Fibroblast of the aortic adventitia (primary cell): ENCODE results near the gene ZNF841. TPM values are rescaled to one million over a fixed set of nuclear protein-coding genes. Genes with fewer than 3 reads are reported as not detected.

ENCODE experiments used
- DNase-seq: peaks from one replicate; pipeline ENCODE4 v3.0.0-alpha.2; 2010; ENCODE audit warnings: low read depth
- H3K4me3 ChIP-seq: 2 replicates; pipeline ENCODE4 v1.5.1; 2011; ENCODE audit warnings: low read depth, mild to moderate bottlenecking, control low read depth, low read length, moderate library complexity
- CTCF ChIP-seq: IDR thresholded peaks from 2 replicates; pipeline ENCODE4 v1.5.1; 2011; ENCODE audit warnings: mild to moderate bottlenecking, low read length, control low read depth, inconsistent platforms; ENCODE audit not compliant: insufficient read depth
- total RNA-seq: library from RNA; depleted of rRNA; stranded (reverse); fragments of >200 nt; gene quantifications from 2 replicates; pipeline ENCODE4 v1.2.3, GENCODE V29; 2012; ENCODE audit warnings: low replicate concordance

The ZNF841 gene
- 26.0 and 28.9 TPM in 2 replicates for total RNA-seq

- no peak for TF ChIP-seq CTCF
- peak within 1 kb of the TSS; percentile 95 for H3K4me3 ChIP-seq
- peak; percentile 94 for DNase-seq
Observed at GRCh38 chr19:52095172-52096014, at the start of gene ZNF841. ZNF841 (minus strand) TSS chr19:52095765; CDS start chr19:52084801, 10,964 bp downstream.

- no peak for TF ChIP-seq CTCF
- H3K4me3 ChIP-seq, result no peak overlapping the region
- DNase-seq, result no peak
Observed at GRCh38 chr19:52142001-52142595, 46.5 kb upstream of the ZNF841 start.

- no peak overlapping the region for H3K4me3 ChIP-seq
- TF ChIP-seq CTCF, result no peak
- no peak for DNase-seq
Observed at GRCh38 chr19:52141203-52141602, 45.6 kb upstream of the ZNF841 start.

- DNase-seq, result no peak
- peak overlapping the region; percentile 40 for H3K4me3 ChIP-seq
- TF ChIP-seq CTCF, result no peak
Observed at GRCh38 chr19:52140032-52140710, 44.6 kb upstream of the ZNF841 start.

- DNase-seq, result peak; percentile 94
- peak within 1 kb of the TSS; percentile 98 for H3K4me3 ChIP-seq
- peak; percentile 74 for TF ChIP-seq CTCF
Observed at GRCh38 chr19:52139252-52140031, 43.9 kb upstream of the ZNF841 start, which contains the start of gene ZNF616. ZNF616 (minus strand) TSS chr19:52139938; CDS start chr19:52130512, 9,426 bp downstream.

GRCh38 chr19:52138983-52139251 lies 43.4 kb upstream of the ZNF841 start:
- no peak for DNase-seq
- H3K4me3 ChIP-seq, result peak overlapping the region; percentile 98
- no peak for TF ChIP-seq CTCF
